H9 (cell line): Measurements from ENCODE around the gene VPS9D1. TPM values are rescaled to one million over a fixed set of nuclear protein-coding genes. Genes with fewer than 3 reads are reported as not detected.
A peak's percentile ranks its signal among the peaks of the same experiment; 100 is the strongest.
"Not testable (repeated sequence)": the region's sequence is repeated elsewhere in the genome, so short reads cannot be mapped to it uniquely, and the experiment has no call there.

Experiments
- DNase-seq: peaks from one replicate; pipeline ENCODE4 v3.0.0-alpha.2; 2017
- H2AFZ ChIP-seq: one replicate; pipeline ENCODE4 v1.6.1; 2013; ENCODE audit warnings: mild to moderate bottlenecking, low read length, control low read depth, moderate library complexity
- H2AK5ac ChIP-seq: 2 replicates; pipeline ENCODE4 v1.6.1; 2013; ENCODE audit warnings: low read length, control low read depth, mixed read lengths; ENCODE audit not compliant: insufficient read length
- H2BK120ac ChIP-seq: one replicate; pipeline ENCODE4 v1.6.1; 2013; ENCODE audit warnings: low read depth, mild to moderate bottlenecking, low read length, control low read depth, inconsistent platforms; ENCODE audit not compliant: poor library complexity, severe bottlenecking
- H2BK12ac ChIP-seq: 2 replicates; pipeline ENCODE4 v1.6.1; 2013; ENCODE audit warnings: low read length, control low read depth, mixed read lengths, low read depth; ENCODE audit not compliant: insufficient read length
- H2BK15ac ChIP-seq: 2 replicates; pipeline ENCODE4 v1.6.1; 2013; ENCODE audit warnings: low read depth, low read length, control low read depth
- H2BK20ac ChIP-seq: one replicate; pipeline ENCODE4 v1.6.1; 2013; ENCODE audit warnings: low read depth, mild to moderate bottlenecking, low read length, control low read depth, inconsistent platforms; ENCODE audit not compliant: poor library complexity, severe bottlenecking
- H2BK5ac ChIP-seq: 2 replicates; pipeline ENCODE4 v1.6.1; 2013; ENCODE audit warnings: low read length, control low read depth, mixed read lengths; ENCODE audit not compliant: insufficient read length
- H3K14ac ChIP-seq: 2 replicates; pipeline ENCODE4 v1.6.1; 2013; ENCODE audit warnings: low read length, control low read depth; ENCODE audit not compliant: insufficient read depth
- H3K18ac ChIP-seq: 2 replicates; pipeline ENCODE4 v1.6.1; 2013; ENCODE audit warnings: low read depth, mild to moderate bottlenecking, mixed read lengths, low read length, control low read depth; ENCODE audit not compliant: insufficient read length
- H3K23ac ChIP-seq: 2 replicates; pipeline ENCODE4 v1.6.1; 2013; ENCODE audit warnings: low read length, control low read depth, mixed read lengths, low read depth; ENCODE audit not compliant: insufficient read length
- H3K23me2 ChIP-seq: 2 replicates; pipeline ENCODE4 v1.6.1; 2013; ENCODE audit warnings: low read depth, mild to moderate bottlenecking, mixed read lengths, low read length, control low read depth; ENCODE audit not compliant: insufficient read length, poor library complexity, severe bottlenecking
- H3K27ac ChIP-seq: 2 replicates; pipeline ENCODE4 v1.5.1; 2013; ENCODE audit warnings: low read length, control low read depth, mixed read lengths, low read depth; ENCODE audit not compliant: insufficient read length
- H3K27me3 ChIP-seq: 2 replicates; pipeline ENCODE4 v1.6.1; 2013; ENCODE audit warnings: low read length, control low read depth, inconsistent platforms; ENCODE audit not compliant: insufficient read depth
- H3K4ac ChIP-seq: 2 replicates; pipeline ENCODE4 v1.6.1; 2013; ENCODE audit warnings: low read depth, mild to moderate bottlenecking, control low read depth, inconsistent platforms, low read length, moderate library complexity
- H3K4me1 ChIP-seq: 2 replicates; pipeline ENCODE4 v1.6.1; 2013; ENCODE audit warnings: low read length, control low read depth, inconsistent platforms; ENCODE audit not compliant: insufficient read depth
- H3K4me2 ChIP-seq: 2 replicates; pipeline ENCODE4 v1.6.1; 2013; ENCODE audit warnings: low read length, control low read depth, mixed read lengths; ENCODE audit not compliant: insufficient read length, insufficient read depth
- H3K56ac ChIP-seq: 2 replicates; pipeline ENCODE4 v1.6.1; 2013; ENCODE audit warnings: low read depth, mild to moderate bottlenecking, mixed read lengths, low read length, control low read depth; ENCODE audit not compliant: insufficient read length
- H3K79me1 ChIP-seq: 2 replicates; pipeline ENCODE4 v1.6.1; 2013; ENCODE audit warnings: low read depth, mild to moderate bottlenecking, moderate library complexity, low read length, control low read depth, inconsistent platforms; ENCODE audit not compliant: insufficient read depth, poor library complexity, severe bottlenecking
- H3K79me2 ChIP-seq: 2 replicates; pipeline ENCODE4 v1.6.1; 2013; ENCODE audit warnings: low read length, control low read depth, inconsistent platforms; ENCODE audit not compliant: insufficient read depth
- H3K9ac ChIP-seq: 2 replicates; pipeline ENCODE4 v1.6.1; 2013; ENCODE audit warnings: low read length, control low read depth, mixed read lengths; ENCODE audit not compliant: insufficient read length; ENCODE audit errors: extremely low read depth
- H3K9me3 ChIP-seq: one replicate; pipeline ENCODE4 v1.6.1; 2013; ENCODE audit warnings: low read depth, low read length, inconsistent platforms; ENCODE audit not compliant: control insufficient read depth
- H3T11ph ChIP-seq: one replicate; pipeline ENCODE4 v1.6.1; 2013; ENCODE audit warnings: mild to moderate bottlenecking, low read length, control low read depth, inconsistent platforms
- H4K20me1 ChIP-seq: one replicate; pipeline ENCODE4 v1.6.1; 2013; ENCODE audit not compliant: control insufficient read depth, insufficient read length, insufficient read depth
- H4K5ac ChIP-seq: 2 replicates; pipeline ENCODE4 v1.6.1; 2013; ENCODE audit warnings: low read depth, mild to moderate bottlenecking, mixed read lengths, low read length, control low read depth; ENCODE audit not compliant: insufficient read length
- H4K8ac ChIP-seq: replicated peaks from 2 replicates; pipeline ENCODE4 v1.6.1; 2013; ENCODE audit warnings: low read length, control low read depth, mixed read lengths, low read depth; ENCODE audit not compliant: insufficient read length
- H4K91ac ChIP-seq: 2 replicates; pipeline ENCODE4 v1.6.1; 2013; ENCODE audit warnings: low read depth, mild to moderate bottlenecking, moderate library complexity, mixed read lengths, low read length, control low read depth; ENCODE audit not compliant: insufficient read length
- H3K27ac Mint-ChIP-seq, 3 experiments: 2 replicates in 2 of 3; 3 replicates in 1 of 3; pipeline ENCODE4 v1.8.0; 2020 to 2021; ENCODE audit warnings: mixed read lengths in 3 of 3, mild to moderate bottlenecking in 1 of 3, moderate library complexity in 1 of 3
- H3K27me3 Mint-ChIP-seq: 2 replicates; pipeline ENCODE4 v1.8.0; 2021; ENCODE audit warnings: low read depth, mild to moderate bottlenecking, moderate library complexity, mixed read lengths
- H3K36me3 Mint-ChIP-seq, 3 experiments: 2 replicates in 2 of 3; 3 replicates in 1 of 3; pipeline ENCODE4 v1.8.0; 2020 to 2021; ENCODE audit warnings: low read depth in 3 of 3, mixed read lengths in 3 of 3; ENCODE audit not compliant: insufficient read depth in 1 of 3
- H3K4me1 Mint-ChIP-seq, 2 experiments: 2 replicates each; pipeline ENCODE4 v1.8.0; 2020; ENCODE audit warnings: mixed read lengths in 2 of 2
- H3K4me3 Mint-ChIP-seq, 2 experiments: 2 replicates in 1 of 2; 3 replicates in 1 of 2; pipeline ENCODE4 v1.8.0; 2020 to 2021; ENCODE audit warnings: mild to moderate bottlenecking in 2 of 2, mixed read lengths in 2 of 2, moderate library complexity in 1 of 2
- H3K9me3 Mint-ChIP-seq, 2 experiments: 2 replicates in 1 of 2; 3 replicates in 1 of 2; pipeline ENCODE4 v1.8.0; 2020; ENCODE audit warnings: mild to moderate bottlenecking in 2 of 2, mixed read lengths in 2 of 2, moderate library complexity in 1 of 2
- WGBS: extraction: QIAGEN DNeasy Blood & Tissue Kit; methylation state at CpG from one replicate; pipeline ENCODE4 v1.1.7; 2013; ENCODE audit warnings: missing lambda C conversion rate, low lambda C conversion rate, mixed read lengths; ENCODE audit not compliant: insufficient read length; ENCODE audit errors: extremely low coverage; 5-methylcytosine and 5-hydroxymethylcytosine counted together
- total RNA-seq: library from RNA; stranded (reverse); gene quantifications from 2 replicates; pipeline ENCODE4 v1.2.1, GENCODE V29; 2021

The VPS9D1 gene
- total RNA-seq, 1 experiment from 2014 or later, result 6.0 TPM

DNA sequence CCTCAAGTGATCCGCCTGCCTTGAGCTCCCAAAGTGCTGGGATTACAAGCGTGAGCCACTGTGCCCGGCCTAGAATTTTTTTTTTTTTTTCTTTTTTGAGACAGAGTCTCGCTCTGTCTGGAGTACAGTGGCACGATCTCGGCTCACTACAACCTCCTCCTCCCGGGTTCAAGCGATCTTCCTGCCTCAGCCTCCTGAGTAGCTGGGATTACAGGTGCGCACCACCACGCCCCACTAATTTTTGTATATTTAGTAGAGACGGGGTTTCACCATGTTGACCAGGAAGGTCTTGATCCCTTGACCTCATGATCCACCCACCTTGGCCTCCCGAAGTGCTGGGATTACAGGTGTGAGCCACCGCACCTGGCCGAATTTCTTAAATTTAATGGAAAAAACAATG lies 22.0 kb downstream of the VPS9D1 start:
- H3K14ac ChIP-seq, H3T11ph ChIP-seq, H3K18ac ChIP-seq, H3K27ac ChIP-seq, H3K4me2 ChIP-seq, H2BK15ac ChIP-seq, H2BK5ac ChIP-seq, H3K56ac ChIP-seq, H2AFZ ChIP-seq, H2BK12ac ChIP-seq, H3K9me3 Mint-ChIP-seq, H3K23ac ChIP-seq, H3K27me3 ChIP-seq, DNase-seq, H3K9ac ChIP-seq, H4K5ac ChIP-seq, H3K79me1 ChIP-seq, H3K4ac ChIP-seq, H3K9me3 ChIP-seq, H3K4me1 ChIP-seq, H2BK120ac ChIP-seq, H4K8ac ChIP-seq, H3K79me2 ChIP-seq, H4K20me1 ChIP-seq, H2BK20ac ChIP-seq, H2AK5ac ChIP-seq, H3K27ac Mint-ChIP-seq, H4K91ac ChIP-seq: not testable (repeated sequence)
- H3K4me1 Mint-ChIP-seq, result peaks cover 9 to 12% of the 10 kb centered on the region in 2 experiments
- peak overlapping the region in 1 of 2 experiments; percentile 4; a peak in 1 of 5 replicates for H3K4me3 Mint-ChIP-seq
- peaks cover 8 to 33% (median 26%) of the 10 kb centered on the region in 3 experiments for H3K36me3 Mint-ChIP-seq
- H3K27me3 Mint-ChIP-seq, result peaks cover 13% of the 10 kb centered on the region
- peaks cover 11% of the 10 kb centered on the region for H3K23me2 ChIP-seq
- WGBS, result no CpG with 5 or more reads among the region's 14 CpGs
